ENCODE measurements around the gene CYP8B1.

CYP8B1 gene

DNA sequence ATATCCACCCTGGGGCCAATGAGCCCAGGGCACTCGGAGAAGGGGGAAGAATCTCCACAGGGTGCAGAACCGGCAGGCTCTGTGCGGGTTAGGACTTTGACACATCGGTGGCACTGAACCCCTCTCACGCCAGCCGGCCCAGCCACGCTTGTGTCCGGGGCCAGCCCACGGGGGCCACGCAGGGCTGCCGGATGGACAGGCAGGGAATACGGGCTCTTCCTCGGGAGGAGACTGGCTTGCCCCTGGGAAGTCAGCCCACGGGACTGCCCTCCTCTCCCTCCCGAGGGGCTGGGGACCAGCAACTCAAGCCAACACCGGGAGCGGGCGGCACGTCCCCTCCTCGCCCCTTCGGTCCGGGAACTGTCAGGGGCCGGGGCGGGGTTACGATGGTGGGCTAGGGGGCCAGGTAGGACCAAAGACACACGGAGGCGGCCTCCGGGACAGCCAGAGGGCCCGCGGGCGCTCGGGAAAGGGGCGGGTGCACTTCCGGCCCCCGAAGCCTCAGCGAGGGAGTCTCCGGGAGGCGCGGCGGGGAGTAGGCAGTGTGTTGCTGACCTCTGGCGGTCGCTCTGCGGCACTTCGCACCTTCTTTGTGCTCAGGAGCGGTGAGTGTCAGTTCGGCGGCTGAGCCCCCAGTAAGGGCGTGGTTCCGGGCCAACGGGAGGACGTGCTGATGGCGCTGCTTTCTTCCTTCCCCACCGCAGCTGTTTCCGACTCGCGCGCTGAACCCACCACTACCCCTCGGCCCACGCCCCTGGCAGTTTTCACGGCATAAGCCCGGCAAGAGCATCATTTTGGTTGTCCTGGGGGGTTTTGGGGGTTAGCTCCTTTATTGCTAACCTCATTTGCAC, 5.1 kb upstream of the CYP8B1 start:
- DNase-seq, result peak; percentile 94
- WGBS (ENCODE audit: extremely low coverage, insufficient coverage, low lambda C conversion rate), result no CpG with 5 or more reads among the region's 61 CpGs
- H3K27ac ChIP-seq (ENCODE audit: low read depth, low read length), result no peak overlapping the region
- H4K5ac ChIP-seq (ENCODE audit: low read length), result peak overlapping the region; percentile 10
- H3K4me3 ChIP-seq (ENCODE audit: low read length), result no peak overlapping the region
- H3K4ac ChIP-seq (ENCODE audit: low read depth, low read length), result no peak overlapping the region
- H3K79me2 ChIP-seq (ENCODE audit: control insufficient read depth, insufficient read depth, low read length), result no peaks in the 10 kb centered on the region
- no peak overlapping the region for H2AK5ac ChIP-seq (ENCODE audit: low read length)
- H2BK15ac ChIP-seq (replicated peaks; ENCODE audit: low read depth), result no peak overlapping the region
- H3K9ac ChIP-seq (ENCODE audit: low read length), result peak overlapping the region; percentile 81
- no peaks in the 10 kb centered on the region for H3K79me1 ChIP-seq (ENCODE audit: low read length)
- peak overlapping the region; percentile 22 for H2BK120ac ChIP-seq (ENCODE audit: low read depth, low read length)
- peak overlapping the region; percentile 72 for H3K18ac ChIP-seq (ENCODE audit: low read length)
- H2BK5ac ChIP-seq (ENCODE audit: low read length), result peak overlapping the region; percentile 26
- H3K4me2 ChIP-seq (ENCODE audit: low read length), result peak overlapping the region; percentile 58
- no peaks in the 10 kb centered on the region for H3K27me3 ChIP-seq (ENCODE audit: insufficient read depth, low read length, poor library complexity)
- peak overlapping the region; percentile 58 for H4K8ac ChIP-seq (ENCODE audit: low read depth, low read length)
- no peaks in the 10 kb centered on the region for H3K36me3 ChIP-seq (ENCODE audit: control insufficient read depth, insufficient read depth, low read length)
- peaks cover 13% of the 10 kb centered on the region for H3K4me1 ChIP-seq (ENCODE audit: control insufficient read depth, low read depth, low read length)
- no peak overlapping the region for H3K23ac ChIP-seq (ENCODE audit: low read length)
- H3K56ac ChIP-seq (ENCODE audit: low read length), result peak overlapping the region; percentile 83

DNA sequence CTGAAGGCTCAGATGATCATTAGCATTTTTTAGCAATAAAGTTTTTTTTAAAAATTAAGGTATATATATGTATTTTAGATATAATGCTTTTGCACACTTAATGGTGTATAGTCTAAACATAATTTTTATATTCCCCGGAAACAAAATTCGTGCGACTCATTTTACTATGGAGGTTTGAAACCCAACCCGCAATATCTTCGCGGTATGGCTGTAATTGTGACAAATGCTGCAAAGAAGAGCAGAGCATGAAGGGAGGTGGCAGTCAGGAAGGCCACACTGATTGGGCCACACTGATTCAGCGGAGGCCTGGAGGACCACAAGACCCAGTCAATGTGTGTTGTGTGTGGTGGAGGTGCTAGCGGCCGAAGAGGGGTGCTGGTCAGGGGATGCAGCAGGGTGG, 4.5 kb upstream of the CYP8B1 start:
- no CpG with 5 or more reads among the region's 9 CpGs for WGBS (ENCODE audit: extremely low coverage, insufficient coverage, low lambda C conversion rate)
- no peaks in the 10 kb centered on the region for H3K79me2 ChIP-seq (ENCODE audit: control insufficient read depth, insufficient read depth, low read length)
- no peak for DNase-seq
- no peak overlapping the region for H2BK5ac ChIP-seq (ENCODE audit: low read length)
- no peak overlapping the region for H2BK15ac ChIP-seq (replicated peaks; ENCODE audit: low read depth)
- H3K79me1 ChIP-seq (ENCODE audit: low read length), result no peaks in the 10 kb centered on the region
- H2AK5ac ChIP-seq (ENCODE audit: low read length), result no peak overlapping the region
- no peak overlapping the region for H3K4ac ChIP-seq (ENCODE audit: low read depth, low read length)
- no peaks in the 10 kb centered on the region for H3K27me3 ChIP-seq (ENCODE audit: insufficient read depth, low read length, poor library complexity)
- H3K4me2 ChIP-seq (ENCODE audit: low read length), result no peak overlapping the region
- H3K36me3 ChIP-seq (ENCODE audit: control insufficient read depth, insufficient read depth, low read length), result no peaks in the 10 kb centered on the region
- H4K5ac ChIP-seq (ENCODE audit: low read length), result no peak overlapping the region
- H3K23ac ChIP-seq (ENCODE audit: low read length), result no peak overlapping the region
- H3K27ac ChIP-seq (ENCODE audit: low read depth, low read length), result no peak overlapping the region
- H4K8ac ChIP-seq (ENCODE audit: low read depth, low read length), result no peak overlapping the region
- H2BK120ac ChIP-seq (ENCODE audit: low read depth, low read length), result no peak overlapping the region
- H3K9ac ChIP-seq (ENCODE audit: low read length), result peak overlapping the region; percentile 81
- peak overlapping the region; percentile 83 for H3K56ac ChIP-seq (ENCODE audit: low read length)
- H3K18ac ChIP-seq (ENCODE audit: low read length), result no peak overlapping the region
- H3K4me1 ChIP-seq (ENCODE audit: control insufficient read depth, low read depth, low read length), result peaks cover 7% of the 10 kb centered on the region
- no peak overlapping the region for H3K4me3 ChIP-seq (ENCODE audit: low read length)

DNA sequence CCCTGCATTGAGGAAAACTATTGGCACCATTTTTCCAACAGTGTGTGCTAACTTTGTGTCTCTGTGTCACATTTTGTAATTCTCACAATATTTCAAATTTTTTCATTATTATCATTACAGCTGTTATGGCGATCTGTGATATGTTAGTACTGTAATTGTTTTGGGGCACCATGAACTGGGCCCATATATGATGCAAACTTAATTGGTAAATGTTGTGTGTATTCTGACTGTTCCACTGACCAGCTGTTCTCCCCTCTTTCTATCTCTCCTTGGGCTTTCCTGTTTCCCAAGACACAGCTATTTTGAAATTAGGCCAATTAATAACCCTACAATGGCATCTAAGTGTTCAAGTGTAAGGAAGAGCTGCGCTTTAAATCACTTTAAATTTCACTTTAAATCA, 2.2 kb upstream of the CYP8B1 start:
- Histone ChIP-seq H3K27ac (ENCODE audit: low read depth, low read length) (no peak overlapping the region), H2BK5ac (ENCODE audit: low read length) (no peak overlapping the region), H3K9ac (ENCODE audit: low read length) (no peak overlapping the region), H3K18ac (ENCODE audit: low read length) (no peak overlapping the region), H3K4ac (ENCODE audit: low read depth, low read length) (no peak overlapping the region), H3K36me3 (ENCODE audit: control insufficient read depth, insufficient read depth, low read length) (no peaks in the 10 kb centered on the region), H4K5ac (ENCODE audit: low read length) (no peak overlapping the region), H3K4me2 (ENCODE audit: low read length) (no peak overlapping the region), H3K79me1 (ENCODE audit: low read length) (no peaks in the 10 kb centered on the region), H3K27me3 (ENCODE audit: insufficient read depth, low read length, poor library complexity) (no peaks in the 10 kb centered on the region), H3K23ac (ENCODE audit: low read length) (no peak overlapping the region), H2BK120ac (ENCODE audit: low read depth, low read length) (no peak overlapping the region), H2BK15ac (replicated peaks; ENCODE audit: low read depth) (no peak overlapping the region), H2AK5ac (ENCODE audit: low read length) (no peak overlapping the region), H3K4me3 (ENCODE audit: low read length) (no peak overlapping the region), H3K56ac (ENCODE audit: low read length) (no peak overlapping the region), H3K4me1 (ENCODE audit: control insufficient read depth, low read depth, low read length) (peaks cover 1% of the 10 kb centered on the region), H3K79me2 (ENCODE audit: control insufficient read depth, insufficient read depth, low read length) (no peaks in the 10 kb centered on the region), H4K8ac (ENCODE audit: low read depth, low read length) (no peak overlapping the region)
- no CpG with 5 or more reads among the region's 2 CpGs for WGBS (ENCODE audit: extremely low coverage, insufficient coverage, low lambda C conversion rate)
- no peak for DNase-seq

DNA sequence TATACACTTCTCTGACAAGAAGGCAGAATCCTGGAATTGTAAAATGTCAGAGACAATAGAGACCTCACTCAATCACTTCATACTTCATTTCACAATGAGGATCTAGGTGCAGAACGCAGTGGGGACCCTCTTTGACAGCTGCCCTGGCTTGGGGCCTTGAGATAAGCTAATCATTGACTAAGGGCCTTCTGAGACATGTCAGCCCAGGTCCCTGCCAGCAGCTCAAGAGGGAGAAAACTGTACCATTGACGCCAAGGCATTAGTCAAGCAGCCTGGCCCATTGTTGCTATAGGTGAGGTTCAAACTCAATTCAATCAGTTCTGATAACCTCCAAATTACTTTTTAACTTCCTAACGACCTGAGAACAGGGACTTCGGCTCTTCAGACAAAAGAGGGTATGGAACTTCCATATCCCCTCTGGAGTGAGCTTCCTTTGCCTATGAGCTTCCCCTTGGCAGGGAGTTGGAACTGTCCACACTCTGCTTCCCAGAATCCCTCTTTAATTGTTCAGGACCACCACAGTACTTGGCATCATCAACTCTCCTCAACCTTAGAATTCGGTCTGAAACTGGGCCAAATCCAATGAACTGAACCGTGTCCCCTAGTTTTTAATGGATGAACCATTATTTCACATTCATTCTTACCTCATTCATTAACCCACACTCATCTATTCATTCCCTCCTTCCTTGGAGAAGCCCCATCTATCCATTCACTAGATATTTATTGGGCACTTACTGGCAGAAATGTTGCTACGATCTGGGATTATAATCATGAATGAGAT, 1.5 kb upstream of the CYP8B1 start:
- no peaks in the 10 kb centered on the region for H3K79me2 ChIP-seq (ENCODE audit: control insufficient read depth, insufficient read depth, low read length)
- H4K5ac ChIP-seq (ENCODE audit: low read length), result no peak overlapping the region
- H3K23ac ChIP-seq (ENCODE audit: low read length), result no peak overlapping the region
- H3K4me1 ChIP-seq (ENCODE audit: control insufficient read depth, low read depth, low read length), result peaks cover 1% of the 10 kb centered on the region
- no peak overlapping the region for H3K18ac ChIP-seq (ENCODE audit: low read length)
- no peaks in the 10 kb centered on the region for H3K36me3 ChIP-seq (ENCODE audit: control insufficient read depth, insufficient read depth, low read length)
- H3K9ac ChIP-seq (ENCODE audit: low read length), result no peak overlapping the region
- H3K79me1 ChIP-seq (ENCODE audit: low read length), result no peaks in the 10 kb centered on the region
- H3K4ac ChIP-seq (ENCODE audit: low read depth, low read length), result no peak overlapping the region
- no peak for DNase-seq
- no peak overlapping the region for H2BK5ac ChIP-seq (ENCODE audit: low read length)
- WGBS (ENCODE audit: extremely low coverage, insufficient coverage, low lambda C conversion rate), result 100% methylated on average over 1 of the region's 7 CpGs
- H4K8ac ChIP-seq (ENCODE audit: low read depth, low read length), result no peak overlapping the region
- H3K56ac ChIP-seq (ENCODE audit: low read length), result no peak overlapping the region
- no peak overlapping the region for H2BK120ac ChIP-seq (ENCODE audit: low read depth, low read length)
- no peak overlapping the region for H3K4me3 ChIP-seq (ENCODE audit: low read length)
- H2AK5ac ChIP-seq (ENCODE audit: low read length), result no peak overlapping the region
- no peak overlapping the region for H2BK15ac ChIP-seq (replicated peaks; ENCODE audit: low read depth)
- H3K27ac ChIP-seq (ENCODE audit: low read depth, low read length), result no peak overlapping the region
- H3K4me2 ChIP-seq (ENCODE audit: low read length), result no peak overlapping the region
- H3K27me3 ChIP-seq (ENCODE audit: insufficient read depth, low read length, poor library complexity), result no peaks in the 10 kb centered on the region

DNA sequence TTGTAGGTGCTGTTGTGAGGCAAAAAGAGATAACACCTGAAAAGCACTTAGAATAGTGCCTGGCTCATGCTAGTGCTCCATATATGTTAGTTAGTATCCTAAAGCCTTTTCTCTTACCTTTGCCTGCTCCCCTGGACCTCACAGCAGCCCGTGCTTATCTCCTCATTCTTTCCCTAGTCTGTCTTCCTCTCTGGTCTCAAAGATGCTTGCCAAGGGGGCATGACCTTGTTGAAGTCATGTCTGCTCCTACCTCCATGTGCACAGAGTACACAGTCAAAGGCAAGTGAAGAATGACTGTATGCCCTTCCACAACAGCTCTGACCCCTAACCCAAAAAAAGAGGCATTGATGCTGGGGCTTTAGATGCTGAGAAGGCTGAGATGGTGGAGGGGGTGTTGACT, 722 bp upstream of the CYP8B1 start:
- no peak for DNase-seq

More for the DNA sequence above, 722 bp upstream of the CYP8B1 start:
- Histone ChIP-seq H3K27me3 (ENCODE audit: insufficient read depth, low read length, poor library complexity) (no peaks in the 10 kb centered on the region), H3K23ac (ENCODE audit: low read length) (no peak overlapping the region), H3K27ac (ENCODE audit: low read depth, low read length) (no peak overlapping the region), H3K4me3 (ENCODE audit: low read length) (no peak overlapping the region), H2BK120ac (ENCODE audit: low read depth, low read length) (no peak overlapping the region), H2BK5ac (ENCODE audit: low read length) (no peak overlapping the region), H3K4me2 (ENCODE audit: low read length) (no peak overlapping the region), H4K8ac (ENCODE audit: low read depth, low read length) (no peak overlapping the region), H3K36me3 (ENCODE audit: control insufficient read depth, insufficient read depth, low read length) (no peaks in the 10 kb centered on the region), H4K5ac (ENCODE audit: low read length) (no peak overlapping the region), H3K4ac (ENCODE audit: low read depth, low read length) (no peak overlapping the region), H3K79me1 (ENCODE audit: low read length) (no peaks in the 10 kb centered on the region), H2AK5ac (ENCODE audit: low read length) (no peak overlapping the region), H3K9ac (ENCODE audit: low read length) (no peak overlapping the region), H3K4me1 (ENCODE audit: control insufficient read depth, low read depth, low read length) (no peaks in the 10 kb centered on the region), H2BK15ac (replicated peaks; ENCODE audit: low read depth) (no peak overlapping the region), H3K18ac (ENCODE audit: low read length) (no peak overlapping the region), H3K56ac (ENCODE audit: low read length) (no peak overlapping the region), H3K79me2 (ENCODE audit: control insufficient read depth, insufficient read depth, low read length) (no peaks in the 10 kb centered on the region)
- no CpG with 5 or more reads among the region's 1 CpG for WGBS (ENCODE audit: extremely low coverage, insufficient coverage, low lambda C conversion rate)
